SW 1271 (cell line): ENCODE results near the gene MYO9B.

ENCODE experiments used
- DNase-seq, 2 experiments: peaks; one replicate each; lab custom pipeline; 2025; lab: John Stamatoyannopoulos, UW

The MYO9B gene

GRCh38 chr19:17215127-17215971 is 139.8 kb downstream of the MYO9B start, which contains the start of gene USE1:
Gene USE1 (plus strand): TSS chr19:17215357. CDS start chr19:17215406, 49 bp downstream.
- peak; percentile 64 to 85 for DNase-seq

DNA sequence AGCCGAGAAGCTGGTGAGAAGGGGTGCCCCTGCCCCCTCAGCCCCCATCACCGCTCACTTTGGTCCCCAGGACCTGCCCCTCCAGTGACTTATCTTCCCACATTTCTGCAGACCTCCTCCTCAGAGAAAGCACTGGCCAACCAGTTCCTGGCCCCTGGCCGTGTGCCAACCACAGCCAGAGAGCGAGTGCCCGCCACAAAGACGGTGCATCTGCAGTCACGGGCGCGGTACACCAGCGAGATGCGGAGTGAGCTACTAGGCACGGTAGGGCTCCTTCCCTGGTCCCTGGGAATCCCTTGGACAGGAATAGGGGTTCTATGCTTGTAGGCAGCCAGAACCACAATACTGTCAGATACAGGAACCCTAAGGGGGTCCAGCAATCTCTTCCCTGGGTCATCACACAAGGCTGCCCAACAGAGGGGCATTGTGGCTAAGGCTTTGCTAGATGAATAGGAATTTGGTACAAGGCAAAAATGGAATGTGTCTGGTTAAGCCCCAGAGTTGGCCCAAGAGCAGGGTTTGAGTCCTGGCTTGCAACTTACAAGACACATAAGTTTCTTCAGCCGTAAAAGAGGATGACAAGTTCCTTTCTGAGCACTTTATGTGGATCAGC is 140.6 kb downstream of the MYO9B start:
- DNase-seq, result no peak

- no peak for DNase-seq
These were observed 143.7 kb downstream of the MYO9B start for GRCh38 chr19:17219286-17219685.

DNA sequence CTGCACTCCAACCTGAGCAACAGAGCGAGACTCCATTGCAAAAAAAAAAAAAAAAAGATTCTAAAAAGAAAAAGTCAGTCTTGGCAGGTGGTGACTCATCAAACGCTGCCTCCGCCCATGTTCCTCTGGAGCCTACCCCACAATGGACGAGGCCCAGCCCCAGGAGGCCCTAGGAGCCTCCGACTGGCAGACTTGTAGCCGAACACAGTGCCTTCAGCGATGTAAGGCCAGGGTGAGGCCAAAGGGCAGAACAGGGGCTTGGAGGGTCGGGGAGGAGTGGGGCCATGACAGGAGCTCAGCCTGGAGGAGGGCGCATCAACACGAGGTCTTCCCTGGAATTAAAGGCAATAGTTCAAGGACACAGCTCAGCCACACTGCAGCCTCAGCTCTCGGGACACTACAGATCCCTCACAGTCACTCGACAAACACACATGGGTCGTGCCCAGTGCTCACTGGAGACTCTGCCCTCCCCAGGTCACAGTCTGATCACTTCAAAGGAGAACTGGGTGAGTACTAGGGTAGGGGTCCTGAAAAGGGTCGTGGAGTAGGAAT is 144.7 kb downstream of the MYO9B start:
- DNase-seq, result peak in 1 of 2 experiments; percentile 48

DNA sequence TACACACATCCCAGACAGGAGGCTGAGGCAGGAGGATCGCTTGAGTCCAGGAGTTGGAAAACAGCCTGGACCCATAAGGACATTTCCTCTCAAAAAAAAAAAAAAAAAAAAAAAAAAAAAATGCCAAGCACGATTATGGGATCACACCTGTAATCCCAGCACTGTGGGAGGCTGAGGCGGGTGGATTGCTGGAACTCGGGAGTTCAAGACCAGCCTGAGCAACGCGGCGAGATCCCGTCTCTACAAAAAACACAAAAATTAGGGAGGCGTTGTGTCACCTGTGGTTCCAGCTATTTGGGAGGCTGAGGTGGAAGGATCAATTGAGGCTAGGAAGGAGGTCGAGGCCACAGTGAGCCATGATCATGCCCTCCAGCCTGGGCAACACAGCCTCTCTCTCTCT is 149.5 kb downstream of the MYO9B start:
- DNase-seq, result no peak

GRCh38 chr19:17226002-17226933 is 150.7 kb downstream of the MYO9B start, which contains the start of gene OCEL1:
Gene OCEL1 (plus strand): TSS chr19:17226226. CDS start chr19:17226248, 22 bp downstream.
- peak; percentile 93 to 96 for DNase-seq

DNA sequence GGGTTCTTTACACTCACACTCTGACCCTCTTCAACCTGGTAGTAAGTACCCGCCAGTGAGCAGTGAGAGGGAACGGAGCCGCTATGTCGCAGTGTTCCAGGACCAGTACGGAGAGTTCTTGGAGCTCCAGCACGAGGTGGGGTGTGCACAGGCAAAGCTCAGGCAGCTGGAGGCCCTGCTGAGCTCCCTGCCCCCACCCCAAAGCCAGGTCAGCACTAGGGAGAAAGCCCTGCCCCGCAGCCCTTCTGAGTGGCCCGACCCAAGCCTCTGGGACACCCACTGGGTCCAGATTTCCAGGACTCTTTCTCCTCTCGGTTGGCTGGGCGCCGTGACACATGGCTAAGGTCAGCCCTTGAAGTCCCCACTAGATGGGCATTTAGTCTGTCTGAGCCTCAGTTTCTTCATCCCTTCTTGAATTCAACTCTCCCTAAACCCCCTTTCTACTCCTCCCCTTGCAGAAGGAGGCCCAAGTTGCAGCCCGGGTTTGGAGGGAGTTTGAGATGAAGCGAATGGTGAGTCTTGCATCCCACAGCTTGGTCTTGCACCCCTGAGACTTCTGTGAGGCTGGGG is 152.3 kb downstream of the MYO9B start:
- DNase-seq, result no peak

DNA sequence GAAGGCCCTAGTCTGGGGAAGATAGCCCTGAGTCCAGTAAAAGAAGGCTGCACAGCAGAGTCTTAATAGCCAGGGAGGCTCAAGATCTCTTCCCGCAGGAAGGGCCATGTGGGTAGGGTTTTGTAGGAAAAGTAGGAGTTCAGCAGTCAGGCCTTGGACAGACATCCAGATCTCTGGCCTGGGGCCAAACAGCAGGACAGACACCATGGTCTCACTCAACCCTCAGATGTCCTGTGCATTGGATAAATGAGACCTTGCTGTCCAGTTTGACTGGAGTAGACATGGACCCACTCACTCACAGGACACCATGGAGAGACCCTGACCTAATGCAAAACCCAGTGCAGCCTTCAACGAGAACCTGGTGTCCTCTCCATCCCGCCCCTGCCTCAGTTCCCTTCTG is 154.3 kb downstream of the MYO9B start:
- no peak for DNase-seq

DNA sequence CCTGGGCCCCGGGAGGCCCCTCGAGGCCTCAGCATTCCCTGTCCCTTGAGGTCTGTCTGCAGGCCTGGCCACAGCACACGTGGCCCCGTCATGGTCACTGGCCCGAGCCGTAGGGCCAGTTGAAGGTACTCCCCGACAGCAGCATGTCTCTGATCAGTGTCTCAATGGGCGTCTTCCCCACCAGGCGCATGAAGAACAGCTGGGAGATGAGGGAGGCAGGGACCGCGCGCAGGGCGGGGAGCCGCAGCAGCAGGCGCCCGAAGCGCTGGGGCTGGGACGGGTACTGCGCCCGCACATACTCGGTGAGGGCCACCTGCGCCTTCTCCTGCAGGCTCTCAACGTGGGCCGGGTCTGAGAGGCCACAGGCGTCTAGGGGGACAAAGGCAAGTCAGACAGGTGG is 156.7 kb downstream of the MYO9B start:
- no peak for DNase-seq

GRCh38 chr19:17234911-17235299 is 159.3 kb downstream of the MYO9B start:
- DNase-seq, result peak in 1 of 2 experiments; percentile 57

GRCh38 chr19:17235300-17235970 is 159.9 kb downstream of the MYO9B start:
- peak in 1 of 2 experiments; percentile 67 for DNase-seq

- peak in 1 of 2 experiments; percentile 70 for DNase-seq
These were observed 160.6 kb downstream of the MYO9B start for GRCh38 chr19:17235971-17236777.

DNA sequence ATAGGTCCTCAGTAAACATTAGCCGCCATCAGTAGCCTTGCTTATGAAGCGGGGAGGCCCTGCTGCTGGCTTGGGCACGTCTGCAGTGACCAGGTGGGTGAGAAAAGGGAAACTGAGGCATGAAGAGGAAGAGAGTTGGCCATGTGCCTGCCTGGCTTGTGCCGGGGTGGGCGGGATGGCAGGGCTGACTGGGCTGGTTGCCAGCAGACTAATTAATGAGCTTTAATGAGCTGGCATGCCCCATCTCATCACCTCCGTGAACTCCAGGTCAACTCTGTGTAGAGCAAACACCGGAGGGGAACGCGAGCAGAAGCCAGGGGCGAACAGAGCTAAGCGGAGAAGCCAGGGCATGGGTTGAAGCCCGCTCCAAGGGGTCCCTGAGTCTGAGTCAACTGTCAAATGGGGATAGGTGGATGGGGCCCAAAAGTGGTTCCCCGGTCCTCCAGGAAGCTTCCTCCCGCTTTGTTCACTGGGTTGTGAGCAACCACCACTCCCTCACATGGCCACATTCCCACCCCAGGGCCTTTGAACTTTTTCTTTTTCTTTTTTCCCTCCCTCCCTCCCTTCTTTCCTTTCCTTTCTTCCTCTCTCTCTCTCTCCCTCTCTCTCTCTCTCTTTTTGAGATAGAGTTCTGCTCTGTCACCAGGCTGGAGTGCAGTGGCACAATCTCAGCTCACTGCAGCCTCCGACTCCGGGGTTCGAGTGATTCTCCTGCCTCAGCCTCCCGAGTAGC is 161.4 kb downstream of the MYO9B start:
- DNase-seq, result no peak

GRCh38 chr19:17237747-17238706 is 162.4 kb downstream of the MYO9B start:
- DNase-seq, result no peak

- no peak for DNase-seq
These were observed 164.6 kb downstream of the MYO9B start for GRCh38 chr19:17240062-17240752.

DNA sequence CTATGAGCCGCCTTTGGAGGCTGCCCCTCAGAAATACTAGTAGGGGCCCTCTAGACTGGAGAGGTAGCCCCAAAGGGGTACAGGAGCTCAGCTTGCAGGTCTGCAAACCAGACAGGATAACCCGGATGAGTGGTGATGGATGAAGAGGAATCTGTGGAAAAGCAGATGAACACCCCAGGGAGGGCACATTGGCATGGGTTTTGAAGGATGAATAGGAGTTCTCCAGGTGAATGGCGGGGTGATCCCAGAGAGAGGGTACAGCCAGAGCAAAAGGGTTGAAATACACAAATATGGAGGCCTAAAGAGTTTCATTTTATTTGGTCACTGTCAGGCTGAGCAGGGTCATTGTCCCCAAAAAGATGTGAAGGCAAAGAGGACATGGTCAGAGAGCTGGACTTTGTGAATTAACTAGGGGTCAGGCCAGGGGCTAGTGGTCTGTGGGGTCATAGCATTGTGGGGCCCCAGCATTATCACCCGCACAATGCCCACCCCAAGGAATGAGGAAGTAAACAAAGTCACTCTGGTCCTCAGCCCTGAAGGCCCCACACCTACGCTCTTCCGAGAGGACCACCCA is 165.3 kb downstream of the MYO9B start:
- no peak for DNase-seq
